Omental fat pad (tissue), 4 donors: ENCODE results near the gene TBC1D5. TPM values are rescaled to one million over a fixed set of nuclear protein-coding genes. Genes with fewer than 3 reads are reported as not detected.
"Not testable (repeated sequence)": the region's sequence is repeated elsewhere in the genome, so short reads cannot be mapped to it uniquely, and the experiment has no call there.

ENCODE experiments used
- ATAC-seq: fragments of 150-250 bp; one replicate; pipeline ENCODE4 v1.9.1; 2016; ENCODE audit warnings: mild to moderate bottlenecking, moderate library complexity; ENCODE audit not compliant: low FRiP score
- DNase-seq: peaks from one replicate; pipeline ENCODE4 v3.0.0-alpha.2; 2019; ENCODE audit warnings: low spot score
- total RNA-seq, 4 donors: library from RNA; depleted of rRNA; stranded (reverse); fragments of >200 nt; gene quantifications; one replicate each; pipeline ENCODE4 v1.1.0, GENCODE V29; 2016
- TF ChIP-seq, protein P1 (sequence below), 3 donors: fragments of 450-650 bp; IDR thresholded peaks; one replicate each; pipeline ENCODE4 v1.5.1; 2016 to 2017; ENCODE audit warnings: antibody characterized with exemption in 3 of 3, mild to moderate bottlenecking in 3 of 3, moderate library complexity in 2 of 3

The TBC1D5 gene
- total RNA-seq, 4 donors from 2014 or later = 56.8 to 92.5 (median 74.8) TPM

DNA sequence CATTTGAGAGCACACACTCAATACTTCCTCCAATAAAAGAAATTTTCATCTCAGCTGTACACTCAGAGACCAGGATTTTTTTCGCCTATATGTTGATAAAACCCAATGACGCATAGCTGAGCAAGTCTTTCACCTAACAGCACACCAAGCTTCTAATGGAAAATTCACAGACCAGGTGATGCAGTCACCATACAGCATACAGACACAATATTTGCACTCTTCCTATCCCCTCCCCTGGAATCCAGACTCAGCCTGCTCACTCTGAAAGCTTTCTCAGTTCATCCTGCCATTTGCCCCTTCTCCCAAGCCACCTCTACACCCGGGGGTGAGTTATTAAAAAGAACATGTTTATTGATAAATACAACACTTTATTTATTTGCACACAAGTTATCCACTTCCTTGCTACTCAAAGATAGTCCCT is 1.7 kb downstream of the TBC1D5 start:
- ATAC-seq (no peak), DNase-seq (no peak)
- TF ChIP-seq, protein P1, sequence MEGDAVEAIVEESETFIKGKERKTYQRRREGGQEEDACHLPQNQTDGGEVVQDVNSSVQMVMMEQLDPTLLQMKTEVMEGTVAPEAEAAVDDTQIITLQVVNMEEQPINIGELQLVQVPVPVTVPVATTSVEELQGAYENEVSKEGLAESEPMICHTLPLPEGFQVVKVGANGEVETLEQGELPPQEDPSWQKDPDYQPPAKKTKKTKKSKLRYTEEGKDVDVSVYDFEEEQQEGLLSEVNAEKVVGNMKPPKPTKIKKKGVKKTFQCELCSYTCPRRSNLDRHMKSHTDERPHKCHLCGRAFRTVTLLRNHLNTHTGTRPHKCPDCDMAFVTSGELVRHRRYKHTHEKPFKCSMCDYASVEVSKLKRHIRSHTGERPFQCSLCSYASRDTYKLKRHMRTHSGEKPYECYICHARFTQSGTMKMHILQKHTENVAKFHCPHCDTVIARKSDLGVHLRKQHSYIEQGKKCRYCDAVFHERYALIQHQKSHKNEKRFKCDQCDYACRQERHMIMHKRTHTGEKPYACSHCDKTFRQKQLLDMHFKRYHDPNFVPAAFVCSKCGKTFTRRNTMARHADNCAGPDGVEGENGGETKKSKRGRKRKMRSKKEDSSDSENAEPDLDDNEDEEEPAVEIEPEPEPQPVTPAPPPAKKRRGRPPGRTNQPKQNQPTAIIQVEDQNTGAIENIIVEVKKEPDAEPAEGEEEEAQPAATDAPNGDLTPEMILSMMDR (IDR thresholded peaks at IDR 0.05) = no peak

DNA sequence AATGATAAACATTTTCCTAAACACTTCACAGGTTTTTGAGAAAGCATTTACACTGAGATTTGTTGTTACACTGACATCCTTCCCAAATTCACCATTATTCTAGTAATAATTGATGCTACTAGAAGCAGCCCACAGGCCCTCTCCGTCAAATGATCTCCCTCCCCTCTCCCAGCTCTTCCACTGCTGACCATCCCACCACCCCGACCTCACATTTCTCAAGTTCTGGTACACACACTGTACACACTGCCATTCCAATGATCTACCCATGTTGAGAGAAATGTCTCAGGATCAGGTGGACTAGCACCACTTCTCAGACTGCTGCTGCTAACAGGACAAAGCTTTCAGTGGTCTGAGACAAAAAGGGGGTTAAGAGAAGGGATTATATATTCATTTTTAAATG is 3.5 kb downstream of the TBC1D5 start:
- ATAC-seq = no peak
- TF ChIP-seq, protein P1 (IDR thresholded peaks at IDR 0.05) = no peak
- no peak for DNase-seq

DNA sequence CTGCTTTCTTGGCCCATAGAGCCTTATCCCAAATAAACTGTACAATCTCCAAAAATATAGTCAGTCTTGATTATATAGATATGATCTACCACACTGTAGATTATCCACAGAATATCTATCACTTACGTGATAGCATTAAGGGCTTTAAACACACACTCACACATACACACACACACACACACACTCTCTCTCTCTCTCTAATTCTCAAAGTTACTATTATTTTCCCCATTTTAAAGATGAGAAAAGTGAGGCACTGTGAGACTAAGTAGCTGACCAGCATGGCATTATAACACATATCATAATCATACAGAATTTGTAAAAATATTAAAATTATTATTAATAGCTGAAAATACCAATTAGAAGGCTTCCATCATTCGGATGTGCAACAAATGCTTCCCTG is 4.2 kb downstream of the TBC1D5 start:
- DNase-seq (no peak), ATAC-seq (no peak)
- TF ChIP-seq, protein P1 (IDR thresholded peaks at IDR 0.05) = no peak

DNA sequence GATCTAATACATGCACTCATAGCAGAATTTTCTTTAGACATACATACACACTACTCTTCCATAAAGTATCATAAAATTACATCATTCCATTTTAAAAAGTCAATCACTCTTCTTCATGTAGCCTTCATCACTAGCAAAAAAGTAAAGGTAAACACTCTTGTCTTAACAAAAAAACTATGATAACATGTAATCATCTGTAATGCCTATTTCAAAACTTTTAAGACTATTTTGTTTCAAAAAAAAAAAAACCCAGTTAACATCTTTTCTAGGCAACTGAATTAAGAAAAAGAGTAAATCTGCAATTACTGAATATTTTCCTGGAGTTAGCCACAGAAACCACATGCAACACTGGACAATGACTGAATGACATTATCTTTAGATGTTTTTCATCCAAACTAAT is 4.8 kb downstream of the TBC1D5 start:
- ATAC-seq (no peak), DNase-seq (no peak)
- TF ChIP-seq, protein P1 (IDR thresholded peaks at IDR 0.05) = no peak

DNA sequence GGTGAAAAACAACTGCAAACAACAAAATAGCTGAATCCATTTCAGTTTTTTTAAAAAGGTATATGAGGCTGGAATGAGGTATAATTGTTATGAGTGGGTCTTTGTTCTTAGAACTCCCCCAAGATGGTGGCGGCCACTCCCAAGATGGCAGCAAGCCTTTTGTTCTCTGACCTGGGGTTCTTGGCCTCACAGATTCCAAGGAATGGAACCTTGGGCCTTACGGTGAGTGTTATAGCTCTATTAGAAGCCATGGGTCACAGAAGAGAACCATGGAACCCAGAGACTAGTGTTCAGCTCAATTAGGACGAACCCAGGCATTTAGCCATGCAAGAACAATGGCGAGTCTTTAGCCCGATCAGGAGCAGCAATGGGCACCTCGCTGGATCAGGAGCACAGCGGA is 7.1 kb downstream of the TBC1D5 start:
- not testable (repeated sequence) for DNase-seq, ATAC-seq

DNA sequence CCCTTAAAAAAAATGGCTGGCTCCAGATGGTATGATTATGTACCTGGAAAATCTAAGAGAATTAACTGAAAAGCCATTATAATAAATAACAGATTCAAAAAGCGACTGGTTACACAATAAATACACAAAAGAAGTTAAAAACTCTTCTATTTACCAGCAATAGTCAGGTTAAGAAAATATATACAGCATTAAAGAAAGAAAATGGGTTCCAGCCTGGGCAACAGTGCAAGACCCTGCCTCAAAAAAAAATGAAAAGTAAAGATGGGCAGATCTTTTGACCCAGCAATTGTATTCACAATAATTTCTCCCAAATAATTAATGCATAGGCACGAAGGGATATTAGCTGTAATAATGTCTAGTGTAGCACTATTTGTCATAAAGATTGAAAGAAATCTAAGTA is 8.7 kb downstream of the TBC1D5 start:
- ATAC-seq = no peak
- no peak for DNase-seq
- TF ChIP-seq, protein P1 (IDR thresholded peaks at IDR 0.05) = no peak

DNA sequence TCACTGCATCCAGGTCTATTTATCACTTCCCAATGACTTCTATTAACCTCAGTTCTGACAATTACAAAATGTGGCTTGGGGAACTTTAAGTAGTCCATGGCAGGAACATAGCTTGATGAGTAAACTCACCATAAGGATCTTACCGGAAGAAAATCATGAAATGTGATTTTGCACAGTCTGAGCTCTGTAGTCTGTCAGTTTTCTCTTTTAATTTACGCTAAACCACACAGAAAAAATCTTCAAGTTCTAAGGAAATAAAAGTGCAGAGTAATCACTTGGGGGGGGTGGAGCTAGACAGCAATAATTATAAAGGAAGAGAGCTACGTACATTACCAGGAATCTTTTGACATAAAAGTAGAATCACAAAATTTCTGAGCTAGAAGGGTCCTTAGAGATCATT is 9.2 kb downstream of the TBC1D5 start:
- ATAC-seq (no peak), DNase-seq (no peak)
- TF ChIP-seq, protein P1 (IDR thresholded peaks at IDR 0.05) = no peak
